SH-SY5Y (cell line): Measurements from ENCODE around the gene RNF222.

Source experiments
- GATA2 ChIP-seq: IDR thresholded peaks from 2 replicates; pipeline ENCODE4 v1.6.1; 2011; ENCODE audit warnings: mild to moderate bottlenecking, low read depth, low read length
- GATA3 ChIP-seq: IDR thresholded peaks from 2 replicates; pipeline ENCODE4 v1.6.1; 2011; ENCODE audit warnings: low read depth, mild to moderate bottlenecking, low read length, moderate library complexity

- no peak for TF ChIP-seq GATA2
- TF ChIP-seq GATA3, result no peak
Measured at GRCh38 chr17:8357910-8358309, 39.7 kb downstream of the RNF222 start.
